DMS 273 (cell line): ENCODE data around the gene IFT20.
"Not testable (repeated sequence)": the region's sequence is repeated elsewhere in the genome, so short reads cannot be mapped to it uniquely, and the experiment has no call there.

Experiments used
- DNase-seq: peaks from one replicate; lab custom pipeline; 2025; ENCODE audit not compliant: unreplicated experiment; lab: John Stamatoyannopoulos, UW

IFT20 gene

GRCh38 chr17:28317099-28317965 is 17.9 kb downstream of the IFT20 start:
- DNase-seq = no peak

GRCh38 chr17:28315846-28316705 is 19.2 kb downstream of the IFT20 start:
- DNase-seq = no peak

DNA sequence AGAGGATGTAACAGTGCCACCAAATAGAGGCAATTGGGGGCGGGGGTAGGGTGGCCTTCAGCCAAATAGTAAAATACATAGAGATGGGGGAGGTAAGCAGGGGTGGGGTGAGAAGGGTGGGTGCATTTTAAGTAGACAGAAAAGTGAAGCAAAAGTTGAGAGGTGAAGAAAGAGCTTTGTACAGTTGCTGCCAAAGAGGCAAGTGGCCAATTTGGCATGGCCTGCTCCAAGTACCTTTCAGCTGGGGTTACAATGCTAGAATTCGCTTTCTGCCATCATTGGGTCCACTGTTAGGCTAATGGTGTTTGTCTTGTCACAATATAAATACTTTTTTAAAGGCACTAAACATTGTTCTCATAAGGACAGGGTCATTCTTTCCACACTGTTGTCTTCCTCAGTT is 21.4 kb downstream of the IFT20 start:
- no peak for DNase-seq

- no peak for DNase-seq
Observed at GRCh38 chr17:28306954-28307401, 28.3 kb downstream of the IFT20 start.

DNA sequence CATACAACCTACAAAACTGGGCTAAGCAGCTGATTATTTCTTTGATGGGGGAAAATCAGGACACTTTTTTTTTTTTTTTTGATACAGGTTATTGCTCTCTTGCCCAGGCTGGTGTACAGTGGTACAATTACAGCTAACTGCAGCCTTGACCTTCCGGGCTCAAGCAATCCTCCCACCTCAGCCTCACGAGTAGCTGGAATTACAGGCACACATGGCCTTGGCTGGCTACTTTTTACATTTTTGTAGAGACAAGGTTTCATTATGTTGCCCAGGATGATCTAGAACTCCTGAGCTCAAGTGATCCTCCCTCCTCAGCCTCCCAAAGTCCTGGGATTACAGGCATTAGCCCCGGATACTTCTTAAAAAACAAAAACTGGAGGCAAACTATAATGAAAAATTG is 36.8 kb downstream of the IFT20 start:
- no peak for DNase-seq

GRCh38 chr17:28295677-28296578 is 39.3 kb downstream of the IFT20 start:
- no peak for DNase-seq

- no peak for DNase-seq
Observed at GRCh38 chr17:28293994-28294393, 41.3 kb downstream of the IFT20 start.

- not testable (repeated sequence) for DNase-seq
Observed at GRCh38 chr17:28292878-28293277, 42.4 kb downstream of the IFT20 start.

GRCh38 chr17:28291780-28292330 is 43.4 kb downstream of the IFT20 start:
- no peak for DNase-seq

- DNase-seq = no peak
Observed at GRCh38 chr17:28290703-28291102, 44.6 kb downstream of the IFT20 start.

GRCh38 chr17:28285965-28286364 is 49.3 kb downstream of the IFT20 start:
- no peak for DNase-seq

DNA sequence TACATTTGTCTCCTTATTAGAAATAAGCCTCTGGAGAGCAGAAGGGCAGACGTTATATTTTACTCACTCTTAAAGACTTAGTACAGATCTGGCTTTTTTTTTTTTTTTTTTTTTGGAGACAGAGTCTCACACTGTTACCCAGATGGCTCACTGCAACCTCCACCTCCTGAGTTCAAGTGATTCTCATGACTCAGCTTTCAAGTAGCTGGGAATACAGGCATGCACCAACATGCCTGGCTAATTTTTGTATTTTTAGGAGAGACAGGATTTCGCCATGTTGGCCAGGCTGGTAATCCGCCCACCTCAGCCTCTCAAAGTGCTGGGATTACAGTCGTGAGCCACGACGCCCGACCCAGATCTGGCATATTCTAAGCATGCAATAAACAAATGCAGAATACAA is 52.7 kb downstream of the IFT20 start:
- DNase-seq = peak; percentile 92

DNA sequence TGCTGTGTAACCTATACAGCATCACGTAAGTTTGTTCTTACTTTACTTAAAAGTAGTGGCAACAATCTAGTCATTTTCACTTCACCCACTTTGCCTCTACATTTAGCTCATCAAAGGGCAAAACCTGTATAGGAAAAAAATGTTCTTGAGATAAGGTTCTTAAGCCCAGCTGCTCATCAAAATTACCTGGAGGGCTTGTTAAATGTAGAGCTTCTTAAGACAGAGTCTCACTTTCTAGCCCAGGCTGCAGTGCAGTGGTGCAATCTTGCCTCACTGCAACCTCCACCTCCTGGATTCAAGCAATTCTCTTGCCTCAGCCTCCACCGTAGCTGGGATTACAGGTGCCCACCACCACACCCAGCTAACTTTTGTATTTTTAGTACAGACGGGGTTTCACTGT is 54.4 kb downstream of the IFT20 start:
- DNase-seq = no peak

DNA sequence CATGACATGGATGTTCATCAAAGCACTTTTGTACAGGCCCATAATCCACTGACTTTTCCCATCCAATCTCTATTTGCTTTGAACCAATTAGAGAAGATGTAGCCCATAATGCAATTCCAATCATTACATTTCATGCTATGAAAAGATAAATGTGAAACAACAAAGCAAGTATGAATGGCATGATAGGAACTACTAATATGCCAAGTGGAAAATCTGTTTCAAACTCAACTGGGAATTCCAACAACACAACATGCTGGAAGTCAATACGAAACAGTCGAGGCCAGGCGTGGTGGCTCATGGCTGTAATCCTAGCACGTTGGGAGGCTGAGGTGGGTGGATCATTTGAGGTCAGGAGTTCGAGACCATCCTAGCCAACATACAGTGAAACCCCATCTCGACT is 55.9 kb downstream of the IFT20 start:
- DNase-seq = no peak
